HK-2 (cell line): ENCODE data around the gene PDE4A.
"Not testable (repeated sequence)": the region's sequence is repeated elsewhere in the genome, so short reads cannot be mapped to it uniquely, and the experiment has no call there.

Source experiments
- DNase-seq: peaks from one replicate; pipeline ENCODE4 v3.0.0-alpha.2; 2018; ENCODE audit not compliant: unreplicated experiment

PDE4A gene

DNA sequence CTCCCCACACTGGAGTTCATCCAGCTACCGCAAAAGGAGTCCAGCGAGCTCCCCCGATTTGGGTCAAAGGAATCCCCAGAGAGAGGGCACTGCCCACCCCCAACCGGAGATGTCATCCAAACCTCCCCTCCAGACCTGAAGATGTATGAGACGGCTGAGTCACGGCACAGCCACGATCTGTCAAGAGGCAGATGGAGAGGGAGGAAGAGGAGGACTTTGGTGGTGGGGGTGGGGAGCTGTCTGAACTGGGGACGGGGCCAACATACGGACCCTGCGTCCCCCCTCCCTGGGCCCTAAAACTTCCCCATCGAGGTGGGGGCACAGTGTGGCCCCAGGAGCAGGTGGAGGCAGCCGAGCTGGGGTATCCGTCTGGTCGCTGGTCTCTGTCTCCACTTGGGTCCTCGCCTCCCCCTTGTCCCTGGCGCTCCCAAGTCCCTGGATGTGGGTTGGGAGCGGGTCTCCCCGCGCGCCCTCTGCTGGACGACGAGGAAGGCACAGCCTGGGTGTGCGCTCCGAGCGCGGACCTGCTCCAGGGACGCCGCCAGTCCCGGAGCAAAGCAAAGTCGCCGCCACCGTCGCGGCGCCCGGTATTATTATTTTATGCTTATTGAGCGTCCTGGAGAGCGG is 3.8 kb downstream of the PDE4A start:
- peak; percentile 92 for DNase-seq

DNA sequence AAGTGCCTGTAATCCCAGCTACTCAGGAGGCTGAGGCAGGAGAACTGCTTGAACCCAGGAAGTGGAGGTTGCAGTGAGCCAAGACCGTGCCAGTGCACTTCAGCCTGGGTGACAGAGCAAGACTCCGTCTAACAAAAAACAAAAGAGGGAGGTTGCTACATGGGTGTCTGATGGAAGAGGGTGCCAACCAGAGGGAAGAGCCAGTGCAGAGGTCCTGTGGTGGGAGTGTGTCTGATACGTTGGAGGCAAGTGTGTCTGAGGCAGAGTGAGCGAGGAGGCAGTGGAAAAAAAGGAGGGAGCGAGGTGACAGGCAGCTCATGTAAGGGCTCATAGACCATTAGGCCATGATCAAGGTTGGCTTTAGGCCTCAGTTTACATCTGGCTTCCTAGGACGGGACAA is 6.8 kb downstream of the PDE4A start:
- DNase-seq = no peak

DNA sequence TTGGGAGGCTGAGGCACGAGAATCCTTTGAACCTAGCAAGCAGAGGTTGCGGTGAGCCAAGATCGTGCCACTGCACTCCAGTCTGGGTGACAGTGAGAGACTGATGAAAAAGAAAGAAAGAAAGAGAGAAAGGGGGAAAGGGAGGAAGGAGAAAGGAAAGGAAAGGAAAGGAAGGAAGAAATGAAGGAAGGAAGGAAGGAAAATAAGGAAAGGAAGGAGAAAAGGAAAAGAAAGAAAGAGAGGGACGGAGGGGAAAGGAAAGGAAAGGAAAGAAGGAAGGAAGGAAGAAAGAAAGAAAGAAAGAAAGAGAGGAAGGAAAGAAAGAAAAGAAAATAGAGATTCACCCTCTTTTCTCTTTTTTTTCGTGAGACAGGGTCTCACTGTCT is 8.7 kb downstream of the PDE4A start:
- DNase-seq = no peak

DNA sequence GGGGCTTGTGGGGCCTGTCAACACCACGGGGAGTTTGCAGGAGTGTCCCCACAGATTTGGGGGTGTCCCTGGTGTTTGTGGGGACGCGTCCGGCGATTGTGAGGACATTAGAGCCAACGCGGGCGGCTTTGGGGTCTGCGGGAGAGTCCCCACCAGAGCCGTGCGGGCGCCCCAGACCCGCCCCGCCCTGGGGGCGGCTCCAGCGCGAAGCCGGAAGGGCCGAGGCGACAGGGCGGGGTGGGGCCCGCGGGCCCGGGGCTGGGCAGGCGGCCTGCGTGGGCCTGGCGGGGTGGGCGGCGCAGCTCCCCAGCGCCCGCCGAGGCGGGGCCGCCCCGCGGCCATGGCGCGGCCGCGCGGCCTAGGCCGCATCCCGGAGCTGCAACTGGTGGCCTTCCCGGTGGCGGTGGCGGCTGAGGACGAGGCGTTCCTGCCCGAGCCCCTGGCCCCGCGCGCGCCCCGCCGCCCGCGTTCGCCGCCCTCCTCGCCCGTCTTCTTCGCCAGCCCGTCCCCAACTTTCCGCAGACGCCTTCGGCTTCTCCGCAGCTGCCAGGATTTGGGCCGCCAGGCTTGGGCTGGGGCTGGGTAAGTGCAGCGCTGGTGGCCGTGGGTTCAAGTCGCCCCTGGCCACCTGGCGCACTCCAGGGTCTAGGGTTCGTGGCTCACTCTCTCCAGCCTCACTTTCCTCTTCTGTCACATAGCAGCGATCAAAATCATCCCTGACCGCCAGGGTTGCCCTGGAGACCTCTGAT is 10.3 kb downstream of the PDE4A start:
- DNase-seq = no peak

DNA sequence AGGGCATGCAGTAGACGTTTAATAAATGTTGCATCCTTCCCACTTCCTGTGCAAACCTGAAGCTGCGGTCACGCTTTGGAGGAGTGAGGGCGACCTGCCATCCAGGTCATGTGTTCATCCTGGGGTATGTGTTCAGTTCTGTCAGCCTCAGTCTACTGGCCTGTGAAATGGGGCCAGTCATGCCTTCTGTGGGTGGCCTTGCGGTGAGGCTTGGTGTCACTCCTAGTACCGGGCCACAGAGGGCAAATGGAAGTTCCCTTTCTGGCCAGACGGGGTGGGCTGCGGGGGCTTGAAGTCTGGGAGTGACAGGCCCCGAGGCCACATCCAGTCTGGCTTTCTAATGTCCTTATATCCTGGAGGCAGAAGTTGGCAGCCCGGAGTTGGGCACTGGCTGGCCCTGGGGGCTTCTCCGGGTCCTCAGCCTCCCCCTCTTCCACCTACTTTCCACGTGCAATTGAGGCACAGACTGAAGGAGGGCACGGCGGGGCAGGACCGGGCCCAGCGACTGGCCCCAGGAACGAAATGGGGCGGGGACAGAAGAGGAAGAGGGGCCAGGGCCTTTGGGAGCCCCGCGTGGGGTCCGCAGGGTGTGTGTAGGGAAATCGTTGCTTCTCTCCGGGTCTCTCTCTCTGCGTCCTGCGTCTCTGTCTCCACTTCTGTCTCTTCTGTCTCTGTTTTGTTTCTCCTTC is 11.1 kb downstream of the PDE4A start:
- DNase-seq = no peak

DNA sequence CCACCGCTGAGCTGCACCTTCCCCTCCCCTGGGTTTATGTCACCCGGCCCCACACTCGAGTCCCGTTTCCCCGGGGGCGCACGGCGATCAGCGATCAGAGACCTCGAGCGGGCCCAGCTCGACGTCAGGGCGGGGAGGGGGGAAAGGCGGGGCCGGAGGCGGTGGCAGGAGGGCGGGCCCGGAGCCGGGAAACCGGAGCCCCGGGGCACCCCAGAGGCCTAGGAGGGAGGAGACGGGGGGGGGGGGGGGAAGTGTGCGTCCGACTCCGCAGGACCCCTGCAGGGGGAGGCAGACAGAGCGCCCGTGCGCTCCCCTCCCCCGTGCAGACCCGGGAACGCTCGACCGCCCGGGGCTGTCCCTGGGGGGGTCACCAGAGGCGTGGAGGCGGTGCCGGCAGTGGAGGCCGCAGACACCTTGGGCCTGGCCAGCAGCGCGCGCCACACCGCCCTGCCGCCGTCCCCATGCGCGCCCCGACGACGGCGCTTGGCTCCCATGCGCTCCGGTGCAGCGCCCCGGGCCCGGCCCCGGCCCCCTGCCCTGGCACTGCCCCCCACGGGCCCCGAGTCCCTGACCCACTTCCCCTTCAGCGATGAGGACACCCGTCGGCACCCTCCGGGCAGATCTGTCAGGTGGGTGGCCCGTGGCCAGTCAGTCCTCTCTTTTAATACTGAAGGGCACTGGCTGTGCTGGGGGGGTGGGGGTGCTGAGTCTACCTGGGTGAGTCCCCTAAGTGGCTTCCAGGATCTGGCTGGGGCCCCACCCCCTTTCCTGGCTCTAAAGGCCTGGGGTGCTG is 11.8 kb downstream of the PDE4A start:
- peak; percentile 18 for DNase-seq

DNA sequence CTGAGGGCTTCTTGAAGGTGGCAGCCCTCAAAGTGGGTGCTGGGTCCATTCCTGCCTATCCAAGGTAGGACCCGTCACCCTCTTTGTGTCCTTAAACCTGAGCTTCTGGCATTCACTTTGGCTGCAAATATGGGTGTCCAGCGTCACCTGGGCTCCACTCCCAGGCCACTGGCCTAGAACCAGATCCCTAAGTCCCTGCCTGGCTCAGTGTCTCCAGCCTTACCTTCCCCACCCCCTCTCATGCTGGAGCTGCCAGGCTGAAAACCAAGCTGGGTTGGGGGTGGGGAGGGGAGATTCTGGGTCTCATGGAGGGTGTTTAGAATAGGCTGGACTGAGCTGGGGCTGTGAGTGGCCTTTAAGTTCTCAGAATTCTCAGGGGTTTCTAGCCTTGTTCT is 12.4 kb downstream of the PDE4A start:
- no peak for DNase-seq

DNA sequence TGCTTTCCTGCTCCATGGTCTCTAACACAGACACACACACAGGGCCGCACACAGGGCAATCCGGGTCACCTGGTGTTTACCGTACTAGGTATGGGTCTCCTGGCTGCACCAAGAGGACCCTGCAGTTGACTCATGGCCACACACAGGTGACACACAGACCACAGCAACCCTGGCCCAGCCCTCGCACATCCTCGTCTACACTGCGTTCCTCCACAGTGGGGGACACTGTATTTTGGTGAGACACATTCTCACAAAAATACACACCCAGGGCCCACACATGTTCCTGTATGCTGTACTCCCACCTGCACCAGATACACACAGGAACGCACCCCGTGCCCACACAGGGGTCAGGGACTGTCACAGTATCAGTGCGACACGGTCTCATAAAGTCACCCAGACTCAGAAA is 12.8 kb downstream of the PDE4A start:
- DNase-seq = peak; percentile 11

DNA sequence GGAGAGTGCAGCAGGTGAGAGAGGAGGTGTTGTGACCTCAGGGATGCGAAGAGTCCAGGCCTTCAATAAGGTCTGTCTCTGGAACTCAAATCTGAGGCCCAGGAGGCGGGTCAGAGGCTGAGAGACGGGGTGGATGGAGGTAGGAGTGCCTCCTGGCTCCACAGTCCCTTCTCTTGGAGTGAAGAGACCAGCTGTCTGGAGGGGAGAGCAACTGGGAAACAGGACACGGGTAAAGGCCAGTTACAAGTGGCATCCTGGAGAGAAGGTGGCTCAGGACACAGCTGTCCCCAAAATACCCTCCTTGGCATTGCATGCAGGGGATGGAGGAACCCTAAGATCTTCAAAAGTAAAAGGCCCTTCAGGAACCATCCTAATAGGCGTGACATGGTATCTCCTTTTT is 19.2 kb downstream of the PDE4A start:
- no peak for DNase-seq

DNA sequence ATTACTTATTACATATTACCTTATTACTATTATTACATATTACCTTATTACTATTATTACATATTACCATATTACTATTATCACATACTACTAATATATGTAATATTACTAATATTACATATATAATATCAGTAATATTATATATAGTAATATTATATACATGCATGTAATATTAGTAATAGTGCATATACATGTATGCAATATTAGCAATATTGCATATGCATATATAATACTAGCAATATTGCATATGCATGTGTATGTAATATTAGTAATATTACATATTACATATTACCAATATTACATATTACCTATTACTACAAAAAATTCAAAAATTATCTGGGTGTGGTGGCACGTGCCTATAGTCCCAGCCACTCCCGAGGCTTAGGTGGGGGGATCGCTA is 22.4 kb downstream of the PDE4A start:
- no peak for DNase-seq

DNA sequence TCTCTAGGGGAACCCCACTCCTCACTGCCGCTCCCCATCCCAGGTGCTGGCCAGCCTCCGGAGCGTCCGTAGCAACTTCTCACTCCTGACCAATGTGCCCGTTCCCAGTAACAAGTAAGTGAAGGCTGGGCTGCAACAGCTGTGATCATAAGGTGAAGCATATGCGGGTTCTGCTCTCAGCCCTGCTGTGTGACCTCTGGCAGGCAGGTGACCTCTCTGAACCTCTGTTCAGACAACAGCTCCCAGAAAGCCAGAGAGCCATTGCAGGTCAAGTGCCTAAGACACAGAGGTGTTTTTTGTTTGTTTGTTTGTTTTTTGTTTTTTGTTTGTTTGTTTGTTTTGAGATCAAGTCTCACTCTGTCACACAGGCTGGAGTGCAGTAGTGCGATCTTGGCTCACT is 28.7 kb downstream of the PDE4A start:
- DNase-seq = no peak

DNA sequence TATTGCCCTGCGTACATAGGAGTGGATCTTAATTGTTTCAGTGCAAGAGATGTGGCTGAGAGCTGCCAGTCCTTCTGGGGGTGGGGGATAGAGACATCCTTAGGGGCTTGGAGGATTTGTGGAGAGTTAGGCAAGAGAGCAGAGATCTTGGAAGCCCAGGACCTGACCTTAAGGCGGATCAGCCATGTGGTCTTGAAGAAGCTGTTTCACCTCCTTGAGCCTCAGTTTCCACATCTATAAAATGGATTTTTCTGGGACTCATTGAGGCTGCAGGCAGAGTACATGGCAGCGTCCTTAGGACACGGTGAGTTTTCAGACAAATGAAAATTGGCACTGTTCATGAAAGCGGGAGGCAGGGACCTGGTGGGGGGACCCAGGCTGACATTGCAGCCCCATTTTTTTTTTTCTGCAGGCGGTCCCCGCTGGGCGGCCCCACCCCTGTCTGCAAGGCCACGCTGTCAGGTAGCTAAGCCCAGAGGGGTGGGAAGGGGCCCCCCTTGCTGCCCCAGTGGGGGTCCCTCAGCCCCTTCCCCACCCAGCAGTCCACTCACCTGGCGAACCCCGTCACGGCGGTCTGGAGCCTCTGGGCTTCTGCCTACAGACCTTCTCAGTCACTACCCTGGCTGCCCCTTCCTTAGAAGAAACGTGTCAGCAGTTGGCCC is 30.0 kb downstream of the PDE4A start:
- DNase-seq = no peak

DNA sequence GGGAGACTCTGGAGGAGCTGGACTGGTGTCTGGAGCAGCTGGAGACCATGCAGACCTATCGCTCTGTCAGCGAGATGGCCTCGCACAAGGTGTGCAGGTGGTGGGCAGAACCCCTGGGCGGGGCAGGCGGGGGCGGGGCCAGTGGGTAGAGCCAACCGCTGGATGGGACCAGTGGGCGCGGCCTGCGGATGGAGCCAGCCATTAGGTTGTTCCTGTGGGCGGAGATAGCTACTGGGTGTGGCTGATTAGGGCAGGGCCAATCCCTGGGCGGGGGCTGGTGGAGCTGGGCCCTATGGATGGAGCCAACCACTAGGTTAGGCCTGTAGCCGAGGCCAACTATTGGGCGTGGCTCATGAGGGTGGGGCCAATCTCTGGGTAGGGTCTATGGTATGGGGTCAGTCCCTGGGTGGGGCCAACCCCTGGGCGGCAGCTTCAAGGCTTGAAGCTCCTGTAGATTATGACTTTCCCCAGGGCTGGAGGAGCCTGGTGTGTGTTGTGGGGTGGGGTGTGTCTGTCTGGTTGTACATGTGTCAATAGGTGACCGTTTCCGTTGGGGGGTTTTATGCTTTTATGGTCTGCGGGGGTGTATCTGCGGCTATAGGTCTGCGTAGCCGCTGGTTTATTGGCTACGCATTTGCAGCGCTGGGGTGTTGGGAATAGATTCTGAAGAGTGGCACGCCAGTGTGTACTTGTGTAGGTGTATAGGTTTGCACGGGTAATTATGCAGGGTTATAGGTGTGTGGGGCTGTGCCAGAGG is 30.7 kb downstream of the PDE4A start:
- DNase-seq = no peak

DNA sequence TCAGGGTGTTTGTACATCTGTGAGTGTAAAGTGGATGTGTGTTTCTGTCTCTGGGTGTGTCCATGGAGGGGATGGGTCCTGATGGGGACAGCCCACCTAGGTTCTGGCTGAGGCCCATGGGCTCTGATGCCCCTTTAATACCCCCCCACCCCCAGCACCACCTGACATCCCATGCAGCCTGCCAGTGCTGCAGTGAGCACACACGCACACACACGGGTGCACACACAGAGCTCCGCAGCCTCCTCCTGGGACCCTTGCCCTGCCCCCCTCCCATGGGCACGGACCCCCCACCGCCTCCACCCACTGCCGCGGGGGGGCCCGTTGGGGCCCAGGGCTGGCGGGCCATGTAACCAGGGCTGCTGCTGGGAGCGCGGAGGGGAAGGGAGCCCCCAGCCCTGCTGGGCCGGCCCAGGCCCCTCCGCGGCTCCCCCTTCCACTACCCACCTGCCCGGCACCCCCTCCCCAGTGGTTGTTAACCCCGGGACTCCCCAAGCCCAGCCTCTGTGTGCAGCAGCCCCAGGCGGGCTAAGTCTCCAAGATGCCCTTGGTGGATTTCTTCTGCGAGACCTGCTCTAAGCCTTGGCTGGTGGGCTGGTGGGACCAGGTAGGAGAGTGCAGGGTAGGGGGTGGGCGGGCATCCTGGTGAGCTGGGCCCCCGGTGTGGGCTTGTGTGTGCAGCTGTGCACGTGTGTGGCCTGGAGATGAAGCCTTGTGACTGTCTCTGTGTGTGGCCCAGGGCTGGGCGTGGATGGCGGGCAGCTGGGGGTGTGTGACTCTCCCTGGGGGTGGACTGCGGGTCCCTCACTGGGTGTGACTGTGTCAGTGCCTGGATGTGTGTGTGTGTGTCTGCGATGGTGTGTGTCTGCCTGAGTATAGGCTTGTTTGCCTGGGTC is 32.6 kb downstream of the PDE4A start:
- no peak for DNase-seq

DNA sequence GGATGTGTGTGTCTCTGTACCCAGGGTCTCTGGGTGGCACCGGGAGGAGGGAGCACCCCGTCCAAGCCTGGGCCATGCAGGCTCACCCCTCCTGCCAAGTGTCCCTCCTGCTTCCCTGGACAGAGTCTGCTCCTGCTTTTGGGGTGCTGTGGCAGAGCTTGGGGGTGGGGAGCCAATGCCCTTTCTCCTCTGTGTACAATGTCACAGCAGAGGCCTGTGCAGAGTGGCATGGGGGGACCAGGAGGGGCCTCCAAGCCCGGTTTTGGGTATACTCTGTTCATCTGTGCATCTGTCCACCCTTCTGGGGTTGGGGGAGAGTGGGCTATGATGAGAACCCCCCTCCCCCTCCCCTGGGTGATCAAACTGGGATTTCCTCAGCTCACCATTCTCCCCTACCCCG is 33.5 kb downstream of the PDE4A start:
- no peak for DNase-seq

DNA sequence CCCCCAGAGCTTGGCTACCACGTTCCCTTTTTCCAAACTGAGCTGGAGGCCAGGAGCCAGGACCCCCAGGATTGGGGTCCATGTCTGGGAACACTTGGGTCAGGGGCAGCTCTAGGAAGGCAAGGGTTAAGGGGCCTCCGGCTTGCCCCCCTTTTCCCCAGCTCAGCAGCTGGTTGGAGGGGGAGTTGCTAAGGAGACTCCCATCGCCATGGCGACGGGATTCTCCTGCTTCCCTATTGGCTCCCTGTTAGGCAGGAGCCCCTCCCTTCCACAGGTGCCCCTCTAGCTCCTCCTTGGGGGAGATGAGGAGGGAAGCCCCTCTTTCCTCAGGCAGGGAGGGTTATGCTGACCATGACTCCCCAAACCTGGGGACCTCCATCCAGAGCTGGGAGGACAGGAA is 33.9 kb downstream of the PDE4A start:
- DNase-seq = no peak

DNA sequence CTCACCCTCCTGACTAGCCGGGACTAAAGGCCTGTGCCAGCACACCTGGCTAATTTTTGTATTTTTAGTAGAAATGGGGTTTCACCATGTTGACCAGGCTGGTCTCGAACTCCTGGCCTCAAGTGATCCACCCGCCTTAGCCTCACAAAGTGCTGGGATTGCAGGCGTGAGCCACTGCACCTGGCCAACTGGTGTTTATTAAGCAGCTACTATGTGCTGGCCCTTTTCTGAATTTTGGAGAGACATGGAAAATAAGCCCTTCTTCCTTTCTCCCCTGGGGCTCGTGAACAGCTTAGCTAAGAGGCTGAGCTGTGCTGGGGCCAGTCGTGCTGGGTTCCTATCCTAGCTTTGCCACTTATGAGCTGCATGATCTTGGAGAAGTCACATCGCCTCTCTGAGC is 38.4 kb downstream of the PDE4A start:
- not testable (repeated sequence) for DNase-seq

DNA sequence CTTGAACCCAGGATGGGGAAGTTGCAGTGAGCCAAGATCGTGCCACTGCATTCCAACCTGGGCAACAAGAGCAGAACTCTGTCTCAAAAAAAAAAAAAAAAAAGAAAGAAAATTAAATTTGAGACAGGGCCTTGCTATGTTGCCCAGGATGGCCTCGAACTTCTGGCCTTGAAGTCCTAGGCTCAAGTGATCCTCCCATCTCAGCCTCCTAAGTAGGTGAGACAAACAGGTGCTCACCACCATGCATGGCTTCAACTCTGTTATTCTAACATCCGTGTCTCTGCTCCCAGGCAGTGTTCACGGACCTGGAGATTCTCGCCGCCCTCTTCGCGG is 40.3 kb downstream of the PDE4A start:
- DNase-seq = no peak

DNA sequence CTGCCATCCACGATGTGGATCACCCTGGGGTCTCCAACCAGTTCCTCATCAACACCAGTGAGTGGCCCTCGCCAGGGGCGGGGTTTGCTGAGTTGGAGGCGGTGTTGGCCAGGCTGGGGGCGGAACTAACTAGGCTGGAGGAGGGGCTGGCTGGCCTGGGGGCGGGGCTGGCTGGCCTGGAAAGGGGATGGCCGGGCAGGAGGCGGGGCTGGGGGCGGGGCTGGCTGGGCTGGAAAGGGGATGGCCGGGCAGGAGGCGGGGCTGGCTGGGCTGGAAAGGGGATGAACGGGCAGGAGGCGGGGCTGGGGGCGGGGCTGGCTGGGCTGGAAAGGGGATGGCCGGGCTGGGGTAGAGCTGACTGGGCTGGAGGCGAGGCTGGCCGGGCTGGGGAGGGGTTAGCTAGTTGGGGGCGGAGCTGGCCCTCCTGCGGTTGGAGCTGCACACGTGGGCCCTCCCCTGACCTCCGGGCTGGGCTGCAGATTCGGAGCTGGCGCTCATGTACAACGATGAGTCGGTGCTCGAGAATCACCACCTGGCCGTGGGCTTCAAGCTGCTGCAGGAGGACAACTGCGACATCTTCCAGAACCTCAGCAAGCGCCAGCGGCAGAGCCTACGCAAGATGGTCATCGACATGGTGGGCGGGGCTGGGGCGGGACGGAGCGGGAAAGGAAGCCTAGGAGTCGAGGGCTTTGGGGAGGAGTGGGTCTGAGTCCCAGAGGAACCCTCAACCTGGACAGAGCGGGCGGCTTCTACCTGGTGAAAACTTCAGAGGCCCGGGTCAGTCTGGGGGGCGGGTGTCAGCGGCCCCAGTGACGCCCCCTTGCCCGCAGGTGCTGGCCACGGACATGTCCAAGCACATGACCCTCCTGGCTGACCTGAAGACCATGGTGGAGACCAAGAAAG is 41.0 kb downstream of the PDE4A start:
- DNase-seq = peak; percentile 77
